Activated naive CD4-positive, alpha-beta T cell (primary cell): Measurements from ENCODE around the gene RSBN1.
"Not testable (repeated sequence)": the region's sequence is repeated elsewhere in the genome, so short reads cannot be mapped to it uniquely, and the experiment has no call there.

Source experiments
- DNase-seq, 4 experiments: peaks; one replicate each; lab custom pipeline; 2025; lab: John Stamatoyannopoulos, UW

Gene RSBN1

GRCh38 chr1:113742515-113742914, 69.8 kb downstream of the RSBN1 start:
- no peak for DNase-seq

- DNase-seq = no peak
These were observed 77.8 kb downstream of the RSBN1 start for GRCh38 chr1:113734357-113735055.

DNA sequence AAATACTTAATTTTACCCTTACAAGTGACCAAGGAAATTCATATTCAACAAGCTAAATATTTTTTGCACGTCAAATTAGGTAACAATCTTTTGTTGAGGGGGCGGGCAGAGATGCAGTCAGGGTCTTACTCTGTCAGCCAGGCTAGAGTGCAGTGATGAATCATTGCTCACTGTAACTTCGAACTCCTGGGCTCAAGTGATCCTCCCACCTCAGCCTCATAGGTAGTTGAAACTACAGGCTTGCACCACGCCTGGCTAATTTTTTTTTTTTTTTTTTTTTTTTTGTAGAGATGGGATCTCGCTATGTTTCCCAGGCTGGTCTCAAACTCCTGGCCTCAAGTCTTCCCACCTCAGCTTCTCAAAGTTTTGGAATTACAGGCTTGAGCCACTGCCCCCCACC, 79.5 kb downstream of the RSBN1 start:
- DNase-seq = no peak

DNA sequence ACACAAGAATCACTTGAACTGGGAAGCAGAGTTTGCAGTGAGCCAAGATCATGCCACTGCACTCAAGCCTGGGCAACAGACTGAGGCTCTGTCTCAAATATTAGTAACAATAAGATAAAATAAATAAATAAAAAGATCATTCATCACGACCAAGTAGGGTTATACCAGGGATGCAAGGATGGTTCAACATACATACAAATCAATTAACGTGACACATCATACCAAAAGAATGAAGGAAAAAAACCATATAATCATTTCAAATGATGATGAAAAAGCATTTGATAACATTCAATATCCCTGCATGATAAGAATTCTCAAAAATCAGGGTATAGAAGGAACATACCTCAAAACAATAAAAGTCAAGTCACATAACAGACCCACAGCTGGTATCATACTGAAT, 91.3 kb downstream of the RSBN1 start:
- no peak for DNase-seq

- DNase-seq = not testable (repeated sequence)
These were observed 93.7 kb downstream of the RSBN1 start for GRCh38 chr1:113718621-113719020.

GRCh38 chr1:113717506-113717905, 94.8 kb downstream of the RSBN1 start:
- not testable (repeated sequence) for DNase-seq

GRCh38 chr1:113714606-113715269, 97.5 kb downstream of the RSBN1 start:
- DNase-seq = no peak
